Esophagus squamous epithelium (tissue), 5 donors: ENCODE measurements around the gene PLCB2. TPM values are rescaled to one million over a fixed set of nuclear protein-coding genes. Genes with fewer than 3 reads are reported as not detected.

Experiments
- DNase-seq: peaks from one replicate; lab custom pipeline; 2025; lab: John Stamatoyannopoulos, UW
- H3K27ac ChIP-seq, 4 donors: fragments of 200-600 bp; sonication (generic); one replicate each; pipeline ENCODE4 v1.5.1; 2016 to 2019; ENCODE audit warnings: mild to moderate bottlenecking in 1 of 4
- H3K27me3 ChIP-seq, 4 donors: fragments of 200-600 bp; sonication (generic); 1 replicate in 3 of 4; 2 replicates in 1 of 4; pipeline versions ENCODE4 v1.5.1 to v1.6.0; 2017 to 2021; ENCODE audit warnings: antibody characterized with exemption in 1 of 4
- H3K36me3 ChIP-seq, 3 donors: fragments of 200-600 bp; sonication (generic); one replicate each; pipeline ENCODE4 v1.5.1; 2016 to 2019
- H3K4me1 ChIP-seq, 3 donors: fragments of 200-600 bp; sonication (generic); one replicate each; pipeline ENCODE4 v1.5.1; 2017 to 2019
- H3K4me3 ChIP-seq, 4 donors: fragments of 200-600 bp; sonication (generic); 1 replicate in 3 of 4; 2 replicates in 1 of 4; pipeline ENCODE4 v1.5.1; 2016 to 2019; ENCODE audit warnings: mild to moderate bottlenecking in 2 of 4, moderate library complexity in 1 of 4
- H3K9me3 ChIP-seq, 3 donors: fragments of 200-600 bp; sonication (generic); one replicate each; pipeline ENCODE4 v1.5.1; 2016 to 2019
- CTCF ChIP-seq, 6 experiments: fragments of 450-650 bp in 4 of 6; fragments of 200-600 bp in 2 of 6; sonication (generic) in 2 of 6; IDR thresholded peaks; one replicate each; pipeline ENCODE4 v1.5.1; 2016 to 2019; ENCODE audit warnings: antibody characterized with exemption in 6 of 6, mild to moderate bottlenecking in 4 of 6, moderate library complexity in 4 of 6
- POLR2A ChIP-seq, 4 donors: fragments of 450-650 bp; IDR thresholded peaks; one replicate each; pipeline ENCODE4 v1.6.1; 2017; ENCODE audit warnings: antibody characterized with exemption in 4 of 4, mild to moderate bottlenecking in 4 of 4, moderate library complexity in 3 of 4
- WGBS, 2 donors: methylation state at CpG; one replicate each; pipeline ENCODE4 v1.1.5; 2018; 5-methylcytosine and 5-hydroxymethylcytosine counted together
- intact Hi-C: fragments of 100-400 bp; cut with DNase I; formaldehyde crosslinking; loops from one replicate; pipeline ENCODE4 v1.15.0; 2022
- total RNA-seq, 4 donors: library from RNA; depleted of rRNA; stranded (reverse); fragments of >200 nt; gene quantifications; one replicate each; pipeline ENCODE4 v1.1.0, GENCODE V29; 2016
- donor health status: DM: yes; HTN: yes; CAD: no.

The PLCB2 gene
- total RNA-seq, 4 donors from 2014 or later = 6.1 to 15.9 (median 10.4) TPM

- H3K27me3 ChIP-seq = peaks cover 0 to 71% (median 0%) of the 10 kb centered on the region in 4 donors
- 70 to 85% methylated on average over 4 of the region's 4 CpGs for WGBS, 2 donors
- H3K36me3 ChIP-seq = no peaks in the 10 kb centered on the region
- TF ChIP-seq CTCF (IDR thresholded peaks at IDR 0.05) (no peak), POLR2A (IDR thresholded peaks at IDR 0.05) (no peak)
- H3K9me3 ChIP-seq = no peaks in the 10 kb centered on the region
- peaks cover 6 to 13% (median 7%) of the 10 kb centered on the region in 3 donors for H3K4me1 ChIP-seq
- H3K4me3 ChIP-seq = no peak overlapping the region
- DNase-seq = no peak
- no peak overlapping the region for H3K27ac ChIP-seq
- intact Hi-C loops = no loop called here
Observed at GRCh38 chr15:40314723-40315276, 7.1 kb upstream of the PLCB2 start.

GRCh38 chr15:40313531-40314398 lies 6.0 kb upstream of the PLCB2 start:
- TF ChIP-seq CTCF (IDR thresholded peaks at IDR 0.05) (no peak), POLR2A (IDR thresholded peaks at IDR 0.05) (no peak)
- no peaks in the 10 kb centered on the region for H3K36me3 ChIP-seq
- peaks cover 0 to 72% (median 0%) of the 10 kb centered on the region in 4 donors for H3K27me3 ChIP-seq
- no peak overlapping the region for H3K4me3 ChIP-seq
- H3K9me3 ChIP-seq = no peaks in the 10 kb centered on the region
- H3K4me1 ChIP-seq = peaks cover 6 to 16% (median 7%) of the 10 kb centered on the region in 3 donors
- no peak overlapping the region for H3K27ac ChIP-seq
- 23 to 29% methylated on average over 8 to 10 of the region's 10 CpGs for WGBS, 2 donors
- DNase-seq = no peak
- intact Hi-C loops = no loop called here

GRCh38 chr15:40312370-40313158 lies 4.8 kb upstream of the PLCB2 start:
- Histone ChIP-seq H3K36me3 (no peaks in the 10 kb centered on the region), H3K4me1 (peaks cover 6 to 16% (median 7%) of the 10 kb centered on the region in 3 donors), H3K27ac (no peak overlapping the region), H3K9me3 (no peaks in the 10 kb centered on the region), H3K4me3 (no peak overlapping the region), H3K27me3 (peaks cover 0 to 83% (median 0%) of the 10 kb centered on the region in 4 donors)
- 87 to 92% methylated on average over 8 of the region's 10 CpGs for WGBS, 2 donors
- DNase-seq = no peak
- intact Hi-C loops = no loop called here
- no peak for TF ChIP-seq CTCF (IDR thresholded peaks at IDR 0.05)

- Histone ChIP-seq H3K4me3 (no peak overlapping the region), H3K9me3 (no peaks in the 10 kb centered on the region), H3K4me1 (peaks cover 6 to 16% (median 7%) of the 10 kb centered on the region in 3 donors), H3K27me3 (peaks cover 0 to 76% (median 0%) of the 10 kb centered on the region in 4 donors), H3K27ac (no peak overlapping the region), H3K36me3 (no peaks in the 10 kb centered on the region)
- DNase-seq = no peak
- intact Hi-C loops = no loop called here
- 50 to 65% methylated on average over 3 of the region's 3 CpGs for WGBS, 2 donors
- TF ChIP-seq POLR2A (IDR thresholded peaks at IDR 0.05) (no peak), CTCF (IDR thresholded peaks at IDR 0.05) (no peak)
Observed at GRCh38 chr15:40310993-40311392, 3.3 kb upstream of the PLCB2 start.
